Suprapubic skin (tissue), 4 donors: ENCODE results near the gene IRF8. TPM values are rescaled to one million over a fixed set of nuclear protein-coding genes. Genes with fewer than 3 reads are reported as not detected.

Source experiments
- DNase-seq, 2 donors: peaks; one replicate each; pipeline ENCODE4 v3.0.0-alpha.2; 2019; ENCODE audit warnings: low spot score in 2 of 2
- H3K27ac ChIP-seq: fragments of 200-600 bp; sonication (generic); one replicate; pipeline ENCODE4 v1.5.1; 2019
- H3K27me3 ChIP-seq: fragments of 200-600 bp; sonication (generic); one replicate; pipeline ENCODE4 v1.5.1; 2019
- H3K36me3 ChIP-seq: fragments of 200-600 bp; sonication (generic); one replicate; pipeline ENCODE4 v1.5.1; 2019
- H3K4me1 ChIP-seq: fragments of 200-600 bp; sonication (generic); one replicate; pipeline ENCODE4 v1.5.1; 2019
- H3K4me3 ChIP-seq: fragments of 200-600 bp; sonication (generic); one replicate; pipeline ENCODE4 v1.5.1; 2019; ENCODE audit warnings: mild to moderate bottlenecking
- H3K9me3 ChIP-seq: fragments of 200-600 bp; sonication (generic); one replicate; pipeline ENCODE4 v1.5.1; 2019
- EP300 ChIP-seq: sonication (generic); formaldehyde crosslinking; IDR thresholded peaks from one replicate; pipeline ENCODE4 v1.6.1; 2017; ENCODE audit warnings: antibody characterized with exemption
- POLR2A ChIP-seq, 2 donors: fragments of 450-650 bp; IDR thresholded peaks; one replicate each; pipeline ENCODE4 v1.6.1; 2017; ENCODE audit warnings: antibody characterized with exemption in 2 of 2, mild to moderate bottlenecking in 2 of 2, moderate library complexity in 2 of 2
- POLR2AphosphoS5 ChIP-seq, 3 donors: sonication (generic); formaldehyde crosslinking; IDR thresholded peaks; one replicate each; pipeline ENCODE4 v1.6.1; 2017; ENCODE audit warnings: antibody characterized with exemption in 3 of 3
- WGBS: methylation state at CpG from one replicate; pipeline ENCODE4 v1.1.5; 2018; 5-methylcytosine and 5-hydroxymethylcytosine counted together
- total RNA-seq, 4 donors: library from RNA; depleted of rRNA; stranded (reverse); fragments of >200 nt; gene quantifications; one replicate each; pipeline ENCODE4 v1.1.0, GENCODE V29; 2016
- TF ChIP-seq, protein P1 (sequence below), 2 donors: fragments of 200-600 bp in 1 of 2; fragments of 450-650 bp in 1 of 2; sonication (generic) in 1 of 2; IDR thresholded peaks; one replicate each; pipeline ENCODE4 v1.5.1; 2016 to 2019; ENCODE audit warnings: antibody characterized with exemption in 2 of 2, mild to moderate bottlenecking in 1 of 2, moderate library complexity in 1 of 2

The IRF8 gene
- total RNA-seq, 4 donors from 2014 or later: 3.5 to 13.3 (median 5.7) TPM

DNA sequence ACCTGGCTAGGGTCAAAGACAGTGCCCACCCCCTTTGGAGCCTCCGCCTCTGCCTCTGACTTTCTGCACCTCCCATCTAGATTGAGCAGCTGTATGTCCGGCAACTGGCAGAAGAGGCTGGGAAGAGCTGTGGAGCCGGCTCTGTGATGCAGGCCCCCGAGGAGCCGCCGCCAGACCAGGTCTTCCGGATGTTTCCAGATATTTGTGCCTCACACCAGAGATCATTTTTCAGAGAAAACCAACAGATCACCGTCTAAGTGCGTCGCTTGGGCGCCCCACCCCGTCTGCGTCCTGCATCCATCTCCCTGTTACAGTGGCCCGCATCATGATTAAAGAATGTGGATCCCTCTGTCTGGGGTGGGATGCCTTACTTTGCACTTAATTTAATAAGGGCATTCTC, 22.1 kb downstream of the IRF8 start:
- Histone ChIP-seq H3K9me3 (no peaks in the 10 kb centered on the region), H3K27ac (no peak overlapping the region), H3K36me3 (peaks cover 4% of the 10 kb centered on the region), H3K27me3 (peaks cover 17% of the 10 kb centered on the region), H3K4me3 (no peak overlapping the region), H3K4me1 (peaks cover 5% of the 10 kb centered on the region)
- no peak for DNase-seq
- TF ChIP-seq, protein P1, sequence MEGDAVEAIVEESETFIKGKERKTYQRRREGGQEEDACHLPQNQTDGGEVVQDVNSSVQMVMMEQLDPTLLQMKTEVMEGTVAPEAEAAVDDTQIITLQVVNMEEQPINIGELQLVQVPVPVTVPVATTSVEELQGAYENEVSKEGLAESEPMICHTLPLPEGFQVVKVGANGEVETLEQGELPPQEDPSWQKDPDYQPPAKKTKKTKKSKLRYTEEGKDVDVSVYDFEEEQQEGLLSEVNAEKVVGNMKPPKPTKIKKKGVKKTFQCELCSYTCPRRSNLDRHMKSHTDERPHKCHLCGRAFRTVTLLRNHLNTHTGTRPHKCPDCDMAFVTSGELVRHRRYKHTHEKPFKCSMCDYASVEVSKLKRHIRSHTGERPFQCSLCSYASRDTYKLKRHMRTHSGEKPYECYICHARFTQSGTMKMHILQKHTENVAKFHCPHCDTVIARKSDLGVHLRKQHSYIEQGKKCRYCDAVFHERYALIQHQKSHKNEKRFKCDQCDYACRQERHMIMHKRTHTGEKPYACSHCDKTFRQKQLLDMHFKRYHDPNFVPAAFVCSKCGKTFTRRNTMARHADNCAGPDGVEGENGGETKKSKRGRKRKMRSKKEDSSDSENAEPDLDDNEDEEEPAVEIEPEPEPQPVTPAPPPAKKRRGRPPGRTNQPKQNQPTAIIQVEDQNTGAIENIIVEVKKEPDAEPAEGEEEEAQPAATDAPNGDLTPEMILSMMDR (IDR thresholded peaks at IDR 0.05): no peak
- TF ChIP-seq EP300: no peak
- no peak for TF ChIP-seq POLR2AphosphoS5 (IDR thresholded peaks at IDR 0.05)
- no peak for TF ChIP-seq POLR2A (IDR thresholded peaks at IDR 0.05)
- WGBS: 92% methylated on average over 14 of the region's 14 CpGs

DNA sequence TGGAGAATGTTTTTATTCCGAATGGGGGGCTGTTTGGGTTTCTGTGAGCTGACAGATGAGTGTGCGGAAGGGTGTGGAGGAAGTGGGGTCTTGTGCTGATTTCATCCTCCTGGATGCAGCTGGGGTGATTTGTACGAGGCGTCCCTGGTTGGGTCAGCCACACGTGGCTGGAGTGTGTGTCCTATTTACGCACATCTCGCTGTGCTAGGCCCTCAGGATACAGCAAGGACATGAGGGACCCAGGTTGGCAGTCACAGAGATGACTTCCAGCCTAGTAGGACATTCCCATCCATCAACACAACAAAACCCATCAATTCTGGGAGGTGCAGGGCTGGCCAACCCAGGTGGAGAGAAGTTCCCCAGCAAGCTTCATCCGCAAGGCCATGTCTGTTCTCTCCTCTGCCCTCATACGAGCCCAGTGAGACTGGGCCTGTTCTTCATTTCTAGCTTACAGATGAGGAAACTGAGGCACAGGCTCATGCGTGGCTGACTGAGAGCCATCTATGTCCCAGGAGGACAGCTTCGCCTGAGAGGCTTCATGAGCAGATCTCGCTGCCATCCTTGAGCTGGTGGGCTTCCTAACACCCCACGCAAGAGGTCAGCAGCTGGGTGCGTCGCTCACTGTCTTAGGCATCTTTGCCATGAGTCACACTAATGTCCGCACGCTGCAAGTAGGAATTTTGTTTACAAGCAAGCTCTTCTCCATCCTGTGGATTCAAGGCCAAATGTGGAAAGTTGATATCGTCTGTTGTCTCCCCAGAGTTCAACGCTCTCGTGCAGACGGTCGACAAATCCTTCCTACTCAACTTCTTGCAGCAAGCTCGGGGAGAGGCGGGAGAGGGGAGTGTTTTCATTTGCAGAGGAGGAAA, 24.4 kb downstream of the IRF8 start:
- no peak overlapping the region for H3K4me3 ChIP-seq
- peaks cover 31% of the 10 kb centered on the region for H3K27me3 ChIP-seq
- 79% methylated on average over 22 of the region's 24 CpGs for whole genome bisulfite sequencing
- H3K27ac ChIP-seq: no peak overlapping the region
- H3K36me3 ChIP-seq: peaks cover 3% of the 10 kb centered on the region
- TF ChIP-seq EP300: no peak
- TF ChIP-seq POLR2A (IDR thresholded peaks at IDR 0.05): no peak
- TF ChIP-seq, protein P1 (IDR thresholded peaks at IDR 0.05): no peak
- TF ChIP-seq POLR2AphosphoS5 (IDR thresholded peaks at IDR 0.05): no peak
- no peak for DNase-seq
- no peaks in the 10 kb centered on the region for H3K9me3 ChIP-seq
- H3K4me1 ChIP-seq: peaks cover 3% of the 10 kb centered on the region

DNA sequence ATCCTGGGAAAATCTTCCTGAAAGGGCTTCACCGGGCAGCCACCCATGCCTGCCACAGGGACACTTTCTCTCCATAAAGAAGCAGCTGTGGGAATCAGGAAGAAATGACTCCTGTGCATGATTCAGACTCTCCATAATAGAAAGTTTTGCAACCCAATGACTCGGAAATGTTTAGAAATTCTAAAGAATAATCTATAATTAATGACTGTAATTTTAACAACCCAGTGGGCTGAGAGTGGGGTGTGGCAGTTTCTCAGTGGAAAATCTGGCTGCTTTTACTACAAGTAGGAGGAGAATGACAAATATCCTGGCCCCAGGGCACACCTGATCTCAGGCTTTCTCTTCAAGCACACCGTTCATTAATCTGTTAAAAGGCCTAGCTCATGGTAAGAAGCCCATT, 25.7 kb downstream of the IRF8 start:
- Histone ChIP-seq H3K4me1 (peaks cover 3% of the 10 kb centered on the region), H3K36me3 (no peaks in the 10 kb centered on the region), H3K27ac (no peak overlapping the region), H3K9me3 (no peaks in the 10 kb centered on the region), H3K4me3 (no peak overlapping the region), H3K27me3 (peaks cover 40% of the 10 kb centered on the region)
- no peak for TF ChIP-seq EP300
- TF ChIP-seq, protein P1 (IDR thresholded peaks at IDR 0.05): no peak
- no peak for TF ChIP-seq POLR2AphosphoS5 (IDR thresholded peaks at IDR 0.05)
- TF ChIP-seq POLR2A (IDR thresholded peaks at IDR 0.05): no peak
- WGBS: 33% methylated on average over 3 of the region's 3 CpGs
- DNase-seq: no peak

DNA sequence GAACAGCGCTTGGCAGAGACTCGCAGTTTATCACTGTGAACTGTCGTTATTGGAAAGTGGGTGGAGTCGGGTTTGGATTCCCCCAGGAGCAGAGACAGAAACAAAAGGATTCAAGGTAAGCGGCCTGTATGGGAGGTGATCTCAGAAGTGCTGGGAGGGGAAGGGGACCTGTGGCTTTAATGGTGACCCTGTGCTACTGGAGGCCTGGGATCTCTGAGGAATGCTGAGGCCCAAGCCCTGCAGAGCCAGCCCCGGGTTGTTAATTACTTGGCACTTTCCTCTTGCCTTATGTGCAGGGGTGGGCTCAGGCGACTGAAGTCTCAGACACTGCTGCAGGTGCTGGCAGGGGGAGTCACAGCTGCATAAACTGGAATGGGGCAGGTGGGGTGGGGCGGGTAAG, 27.4 kb downstream of the IRF8 start:
- Histone ChIP-seq H3K27me3 (peaks cover 48% of the 10 kb centered on the region), H3K9me3 (no peaks in the 10 kb centered on the region), H3K4me1 (peaks cover 3% of the 10 kb centered on the region), H3K27ac (no peak overlapping the region), H3K36me3 (no peaks in the 10 kb centered on the region), H3K4me3 (no peak overlapping the region)
- WGBS: 59% methylated on average over 8 of the region's 8 CpGs
- TF ChIP-seq, protein P1 (IDR thresholded peaks at IDR 0.05): no peak
- TF ChIP-seq EP300: no peak
- TF ChIP-seq POLR2A (IDR thresholded peaks at IDR 0.05): no peak
- TF ChIP-seq POLR2AphosphoS5 (IDR thresholded peaks at IDR 0.05): no peak
- no peak for DNase-seq

DNA sequence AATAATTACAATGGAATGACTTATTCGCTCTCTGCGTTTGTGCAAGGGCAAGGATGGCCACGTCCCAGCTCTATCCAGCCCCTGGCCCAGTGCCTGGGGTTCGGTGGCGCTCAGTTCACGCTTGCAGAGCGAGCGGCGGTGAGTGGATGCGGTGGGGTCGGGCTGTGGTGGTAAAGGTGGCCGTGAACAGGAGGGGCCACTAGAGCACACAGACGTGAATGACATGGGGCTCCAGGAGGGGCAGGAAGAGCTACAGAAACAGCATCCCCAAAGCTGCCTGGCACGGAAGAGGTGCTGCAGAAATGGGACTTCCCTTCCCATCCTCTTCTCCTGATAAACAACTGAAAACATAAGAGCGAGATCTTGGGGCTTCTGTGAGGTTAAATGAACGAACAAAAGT, 28.4 kb downstream of the IRF8 start:
- no peak for TF ChIP-seq POLR2A (IDR thresholded peaks at IDR 0.05)
- TF ChIP-seq, protein P1 (IDR thresholded peaks at IDR 0.05): no peak
- Histone ChIP-seq H3K4me3 (no peak overlapping the region), H3K36me3 (no peaks in the 10 kb centered on the region), H3K4me1 (peaks cover 3% of the 10 kb centered on the region), H3K27me3 (peaks cover 55% of the 10 kb centered on the region), H3K9me3 (no peaks in the 10 kb centered on the region), H3K27ac (no peak overlapping the region)
- 60% methylated on average over 16 of the region's 16 CpGs for WGBS
- no peak for DNase-seq
